Measurements from ENCODE around the gene ASCL2.

DNA sequence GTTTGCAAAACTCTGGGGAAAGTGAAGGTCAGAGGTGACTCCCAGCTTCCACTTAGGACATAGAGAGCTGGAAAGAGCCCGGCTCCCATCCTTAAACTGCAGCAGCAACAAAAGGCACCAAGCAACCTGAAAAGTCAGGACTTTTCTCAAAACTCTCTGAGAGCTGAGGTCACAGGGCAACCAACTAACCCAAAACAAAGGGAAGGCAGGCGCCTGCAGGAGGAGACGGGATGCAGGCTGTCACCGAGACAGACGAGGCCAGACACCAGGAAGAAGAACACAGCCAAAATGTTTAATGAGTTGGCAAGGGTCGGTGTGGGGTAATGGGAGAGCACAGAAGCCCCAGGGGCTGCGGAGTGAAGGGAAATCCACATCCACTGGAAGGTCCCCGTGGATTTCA lies 19.9 kb downstream of the ASCL2 start:
- no peak for TF ChIP-seq CTCF (IDR thresholded peaks at IDR 0.05)
- TF ChIP-seq POLR2AphosphoS5 (IDR thresholded peaks at IDR 0.05) = no peak
